ENCODE results near the gene RFX8.
"Not testable (repeated sequence)": the region's sequence is repeated elsewhere in the genome, so short reads cannot be mapped to it uniquely, and the experiment has no call there.

Gene RFX8

DNA sequence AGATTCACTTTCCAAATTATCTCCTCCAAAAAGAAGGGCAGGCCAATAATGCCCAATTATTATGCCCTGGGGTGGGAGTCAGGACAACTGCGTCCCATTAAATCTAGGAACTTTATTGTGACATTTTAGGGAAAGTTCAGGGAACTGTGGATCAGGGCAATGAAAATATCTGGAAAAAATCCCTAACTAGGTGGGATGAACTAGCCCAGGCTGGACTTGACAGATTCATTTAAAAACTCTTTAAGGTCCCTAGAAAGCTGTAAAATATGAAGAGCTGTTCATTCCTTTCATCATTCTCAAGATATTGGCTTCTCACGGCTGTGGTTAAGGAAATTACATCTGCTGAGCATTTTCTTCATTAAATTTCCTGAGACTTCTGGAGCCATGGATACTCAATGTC, 95.8 kb downstream of the RFX8 start:
- DNase-seq (ENCODE audit: low read depth in 2 of 2): no peak

DNA sequence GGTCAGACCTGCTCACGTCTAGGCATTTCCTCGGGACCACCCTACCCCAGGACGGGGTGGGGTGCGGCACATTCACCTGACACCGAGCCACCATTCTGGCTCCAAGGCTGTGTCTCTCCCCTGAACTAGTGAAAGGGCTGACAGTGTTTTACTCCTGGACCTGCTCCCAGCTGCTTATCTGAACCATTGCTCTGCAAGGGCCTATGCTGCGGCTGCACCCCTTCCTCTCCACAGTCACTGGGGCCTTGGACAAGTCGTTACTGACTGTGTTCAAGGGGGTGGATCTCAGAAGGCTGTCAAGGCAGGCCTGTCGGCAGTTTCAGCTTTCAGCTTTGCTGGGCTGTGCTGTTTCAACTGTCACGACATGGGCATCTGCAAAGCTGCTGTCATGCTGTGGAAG, 99.3 kb downstream of the RFX8 start:
- no peak for DNase-seq (ENCODE audit: low read depth in 2 of 2)

DNA sequence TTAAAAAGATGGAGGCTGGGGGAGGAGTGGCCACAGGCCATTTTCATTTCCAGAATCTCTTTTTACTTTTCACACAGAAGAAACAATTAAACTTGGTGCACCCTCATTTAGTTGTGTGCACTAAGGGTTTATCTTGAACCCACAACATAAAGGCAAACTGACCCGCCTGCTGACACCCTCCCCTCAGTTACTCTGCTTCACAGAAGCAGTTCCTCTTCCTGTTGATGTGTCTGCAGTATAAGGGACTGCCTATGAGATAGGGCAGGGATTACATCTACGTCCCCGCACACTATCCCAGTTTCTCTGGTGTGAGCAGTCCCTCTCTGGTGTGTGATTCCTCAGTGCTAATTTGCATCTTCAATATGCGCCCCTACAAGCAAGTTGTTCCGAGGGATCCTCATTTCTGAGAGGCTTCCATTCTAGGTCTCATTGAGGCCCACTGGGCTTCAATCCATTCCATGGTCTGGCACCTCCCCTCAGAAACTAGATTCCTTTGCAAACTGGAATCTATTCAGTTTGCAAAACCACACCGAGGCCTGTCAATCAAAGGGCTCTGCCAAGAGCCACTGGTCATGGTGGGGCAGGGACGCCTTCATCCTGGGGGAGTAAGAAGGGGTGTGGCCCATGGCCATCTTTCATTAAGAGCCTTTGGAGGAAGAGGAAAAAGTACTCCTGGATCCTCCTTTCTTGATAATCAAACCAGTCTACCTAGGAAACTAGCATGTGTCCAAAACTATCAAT, 99.9 kb downstream of the RFX8 start:
- DNase-seq (ENCODE audit: low read depth in 2 of 2): no peak

DNA sequence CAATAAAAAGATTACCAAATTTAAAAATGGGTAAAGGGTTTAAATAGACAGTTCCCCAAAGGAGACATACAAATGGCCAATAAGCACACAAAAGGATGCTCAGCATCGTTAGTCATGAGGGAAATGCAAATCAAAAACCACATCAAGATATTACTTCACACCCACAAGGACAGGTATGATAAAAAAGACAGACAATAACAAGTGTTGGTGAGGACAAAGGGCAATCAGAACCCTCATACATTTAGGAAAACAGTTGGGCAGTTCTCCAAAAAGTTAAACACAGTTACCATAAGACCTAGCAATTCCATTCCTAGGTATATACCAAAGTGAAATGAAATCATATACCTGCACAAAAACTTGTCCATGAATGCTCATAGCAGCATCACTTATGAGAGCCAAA, 102.1 kb downstream of the RFX8 start:
- no peak for DNase-seq (ENCODE audit: low read depth in 2 of 2)

DNA sequence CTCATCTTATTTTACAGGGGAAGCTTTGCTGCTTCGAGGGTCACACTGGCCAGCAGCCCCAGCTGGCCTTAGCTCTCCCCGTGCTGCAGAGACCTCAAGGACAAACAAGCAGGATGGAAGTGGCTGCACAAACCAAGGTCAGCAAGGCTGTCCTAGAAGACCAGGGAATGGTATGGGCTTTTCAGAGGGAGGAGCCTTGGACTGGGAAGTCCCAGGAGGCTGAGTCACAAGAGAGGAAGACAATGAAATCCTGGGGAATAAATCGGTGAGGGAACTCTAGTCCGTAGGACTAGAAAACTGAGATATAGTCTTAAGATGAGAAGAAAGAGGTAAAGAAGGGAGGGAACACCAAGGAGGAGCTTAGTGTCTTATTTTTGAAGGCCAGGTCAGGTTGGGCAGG, 103.3 kb downstream of the RFX8 start:
- DNase-seq (ENCODE audit: low read depth in 2 of 2): no peak

DNA sequence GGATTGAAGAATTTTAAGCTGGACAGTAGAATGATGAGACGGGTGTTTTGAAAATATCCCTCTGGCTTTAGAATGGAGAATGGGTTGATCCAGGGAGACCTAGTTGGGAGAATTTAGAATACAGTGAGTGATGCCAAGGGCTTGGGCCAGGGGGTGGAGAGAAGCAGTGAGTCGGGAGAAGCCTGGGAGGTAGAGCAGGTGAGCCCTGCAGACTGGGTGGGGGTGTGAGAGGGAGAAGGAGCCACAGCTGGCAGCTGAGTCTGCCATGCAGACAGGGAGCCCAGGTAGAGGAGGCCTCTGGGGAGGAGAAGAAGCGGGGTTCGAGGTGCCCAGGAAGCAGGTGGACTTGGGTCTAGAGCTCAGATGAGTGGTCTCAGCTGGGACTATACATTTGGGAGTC, 105.8 kb downstream of the RFX8 start:
- DNase-seq (ENCODE audit: low read depth in 2 of 2): no peak

DNA sequence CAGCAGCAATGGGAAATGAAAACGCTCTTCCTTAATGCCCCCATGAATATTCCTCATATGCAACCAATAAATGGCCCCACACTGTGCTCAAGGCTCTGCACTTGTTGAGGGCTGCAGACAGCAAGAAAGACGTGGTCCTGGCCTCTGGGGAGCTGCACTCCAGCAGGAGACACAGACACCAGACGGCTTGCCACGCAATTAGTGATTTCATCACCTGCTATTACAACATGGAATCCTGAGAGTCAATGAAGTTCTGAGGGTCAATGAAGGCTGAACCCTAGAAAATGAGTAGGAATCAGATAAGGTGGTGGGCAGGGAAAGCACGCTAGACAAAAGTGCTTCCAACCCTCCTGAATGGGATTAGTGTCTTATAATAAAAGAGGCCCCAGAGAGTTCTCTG, 106.5 kb downstream of the RFX8 start:
- no peak for DNase-seq (ENCODE audit: low read depth in 2 of 2)

DNA sequence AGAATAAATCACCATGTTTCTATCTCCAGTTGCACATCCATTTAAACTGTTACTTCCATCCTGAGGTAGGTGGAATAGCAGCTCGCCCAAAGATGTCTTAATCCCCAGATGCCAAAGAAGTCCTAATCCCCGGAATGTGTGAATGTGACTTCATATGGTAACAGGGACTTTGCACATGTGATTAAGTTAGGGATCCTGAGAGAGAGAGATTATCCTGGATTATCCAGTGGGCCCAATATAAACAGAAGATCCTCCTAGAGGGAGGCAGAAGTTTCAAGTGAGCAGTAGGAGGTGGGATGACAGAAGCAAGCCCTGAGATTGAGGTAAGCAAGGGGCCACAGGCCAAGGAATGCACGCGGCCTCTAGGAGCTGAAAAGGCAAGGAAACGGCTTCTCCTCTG, 107.4 kb downstream of the RFX8 start:
- no peak for DNase-seq (ENCODE audit: low read depth in 2 of 2)

DNA sequence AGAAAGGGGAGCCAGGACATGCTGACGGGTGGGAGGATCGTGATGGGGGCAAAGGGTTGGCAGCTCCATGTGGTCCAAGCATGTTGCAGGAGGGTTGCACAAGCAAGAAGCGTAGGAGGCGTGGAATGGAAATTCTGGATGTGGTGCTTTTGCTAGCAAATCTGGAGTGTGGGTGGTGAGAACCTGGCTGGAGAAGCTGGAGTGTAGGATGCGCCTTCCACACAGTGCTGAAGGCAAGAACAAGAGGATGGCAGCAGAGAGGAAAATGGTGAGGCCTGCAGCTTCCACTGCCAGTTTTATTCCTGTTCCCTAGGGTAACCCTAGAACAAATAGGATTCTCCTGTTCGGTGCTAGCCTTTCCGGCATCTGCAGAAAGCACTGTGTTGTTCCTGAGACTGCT, 110.0 kb downstream of the RFX8 start:
- DNase-seq (ENCODE audit: low read depth in 2 of 2): no peak

DNA sequence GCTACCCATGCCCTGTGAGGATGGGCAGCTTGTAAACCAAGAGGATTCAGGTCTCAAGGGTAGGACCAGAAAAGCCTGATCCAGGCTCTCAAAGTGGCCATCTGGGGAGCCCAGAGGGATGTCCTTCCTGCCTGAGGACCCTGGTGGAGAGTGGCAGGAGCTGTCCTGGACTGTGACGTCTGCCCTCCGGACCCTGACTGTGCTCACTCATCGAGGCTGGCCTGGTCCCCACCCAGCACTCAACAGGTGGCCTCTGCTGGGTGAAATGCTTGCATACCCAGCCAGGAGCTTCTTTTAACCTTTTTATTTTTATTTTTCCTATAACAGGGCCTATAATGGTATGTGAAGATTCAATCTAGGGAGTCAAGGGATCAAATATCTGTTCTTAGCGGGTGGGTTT, 112.1 kb downstream of the RFX8 start:
- no peak for DNase-seq (ENCODE audit: low read depth in 2 of 2)

DNA sequence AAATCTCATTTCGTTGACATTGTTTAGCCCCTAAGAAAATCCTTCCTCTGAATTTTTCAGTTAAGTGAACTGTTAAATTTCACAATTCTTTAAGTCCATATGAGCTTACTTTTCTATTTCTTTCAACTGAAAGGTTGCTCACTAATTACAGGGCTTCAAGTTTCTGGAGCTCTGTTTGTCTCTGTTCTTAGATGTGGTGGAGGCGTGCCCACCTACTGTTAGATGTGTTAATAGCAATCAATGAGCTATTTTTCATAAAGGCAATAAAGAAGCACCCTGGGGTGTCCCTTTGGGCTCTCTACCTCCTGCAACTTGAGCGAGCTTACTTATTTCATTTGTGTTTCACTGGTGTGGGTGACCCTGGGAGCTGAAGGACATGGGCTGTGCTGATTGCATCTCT, 112.6 kb downstream of the RFX8 start:
- no peak for DNase-seq (ENCODE audit: low read depth in 2 of 2)

DNA sequence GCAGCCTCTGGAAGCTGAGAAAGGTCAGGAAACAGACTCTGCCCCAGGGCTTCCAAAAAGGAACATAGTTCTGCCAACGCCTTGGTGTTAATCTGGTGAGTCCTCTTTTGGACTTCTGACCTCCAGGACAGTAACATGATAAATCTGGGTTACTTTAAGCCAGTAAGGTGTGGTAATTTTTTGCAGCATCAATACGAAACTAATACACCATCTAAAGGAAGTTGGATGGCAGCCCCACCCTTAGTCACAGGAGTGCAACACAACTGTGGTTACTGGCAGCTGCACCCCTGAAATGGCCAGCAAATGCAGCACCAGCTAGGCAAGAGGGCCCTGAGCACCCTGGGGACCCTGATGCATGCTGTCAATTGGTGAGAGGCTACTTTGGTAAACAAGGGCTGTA, 113.4 kb downstream of the RFX8 start:
- DNase-seq (ENCODE audit: low read depth in 2 of 2): no peak

DNA sequence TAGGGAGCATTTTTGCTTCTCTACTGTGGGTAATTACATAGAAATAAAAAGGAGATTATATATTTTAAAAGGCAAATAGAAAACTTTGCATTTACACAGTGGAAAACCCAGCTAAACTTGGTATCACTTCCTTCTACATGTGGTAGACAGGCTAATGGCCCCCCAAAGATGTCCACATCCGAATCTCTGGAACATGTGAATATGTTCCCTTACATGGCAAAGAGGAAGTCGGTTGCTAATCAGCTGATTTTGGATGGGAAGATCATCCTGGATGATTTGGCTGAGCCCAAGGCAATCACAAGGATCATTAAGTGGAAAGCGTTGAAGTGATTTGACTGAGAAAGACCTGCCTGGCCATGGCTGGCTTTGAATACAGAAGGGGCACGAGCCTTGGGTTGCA, 113.8 kb downstream of the RFX8 start:
- no peak for DNase-seq (ENCODE audit: low read depth in 2 of 2)

DNA sequence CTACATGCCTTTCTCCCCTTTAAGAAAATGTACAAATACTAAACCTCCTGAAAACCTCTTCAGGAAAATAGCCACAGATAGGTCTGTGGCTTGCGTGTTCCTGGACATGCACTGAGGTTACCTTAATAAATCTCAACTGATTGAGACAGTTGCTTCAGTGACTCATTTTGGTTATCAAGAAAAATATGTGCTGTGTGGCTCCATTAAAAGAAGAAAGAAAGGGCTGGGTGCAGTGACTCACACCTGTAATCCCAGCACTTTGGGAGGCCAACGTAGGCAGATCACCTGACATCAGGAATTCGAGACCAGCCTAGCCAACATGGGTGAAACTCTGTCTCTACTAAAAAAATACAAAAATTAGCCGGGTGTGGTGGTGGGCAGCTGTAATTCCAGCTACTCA, 114.7 kb downstream of the RFX8 start:
- DNase-seq (ENCODE audit: low read depth in 2 of 2): no peak

DNA sequence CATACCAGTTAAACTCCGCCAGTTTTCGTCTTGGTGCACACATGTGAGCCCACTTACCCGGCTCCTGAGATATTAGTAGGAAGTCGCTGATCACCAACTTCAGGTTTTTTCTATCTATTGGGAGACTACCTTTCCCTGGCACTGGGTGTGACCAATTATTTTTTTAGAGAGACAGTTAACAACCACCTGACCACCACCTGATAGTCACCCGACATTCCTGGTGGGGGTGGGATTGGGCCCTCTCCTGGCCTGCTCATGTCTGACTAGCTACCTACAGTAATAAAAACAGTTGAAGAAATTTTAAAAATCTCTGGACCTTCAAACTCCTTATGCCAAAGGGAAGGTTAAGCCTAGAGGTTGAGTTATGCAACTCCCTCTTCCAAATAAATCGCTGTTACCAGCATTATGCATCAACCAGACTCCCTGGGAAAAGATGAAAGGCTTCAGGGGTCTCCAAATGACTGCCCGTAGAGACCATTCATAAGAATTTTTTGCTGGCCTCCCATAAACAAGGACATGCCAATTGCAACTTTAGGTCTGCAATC, 115.4 kb downstream of the RFX8 start:
- DNase-seq (ENCODE audit: low read depth in 2 of 2): no peak

DNA sequence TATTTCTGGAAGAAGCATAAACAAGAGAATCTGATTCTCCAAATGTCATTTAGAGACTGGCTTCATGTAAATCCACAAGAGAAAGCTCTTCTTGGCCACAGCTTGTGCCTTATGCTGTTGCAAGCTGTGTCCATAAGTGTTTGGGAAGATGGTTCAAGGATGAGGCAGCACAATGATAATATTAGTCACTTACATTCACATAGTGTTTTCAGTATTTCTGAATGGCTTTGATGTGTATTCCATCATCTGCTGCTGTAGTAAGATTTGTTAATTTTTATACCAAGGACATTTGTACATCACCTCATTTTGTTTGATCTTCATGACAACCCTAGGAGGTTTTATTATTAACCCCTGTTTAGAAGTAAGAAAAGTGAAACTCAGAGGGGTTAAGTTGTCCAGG, 117.5 kb downstream of the RFX8 start:
- DNase-seq (ENCODE audit: low read depth in 2 of 2): no peak

DNA sequence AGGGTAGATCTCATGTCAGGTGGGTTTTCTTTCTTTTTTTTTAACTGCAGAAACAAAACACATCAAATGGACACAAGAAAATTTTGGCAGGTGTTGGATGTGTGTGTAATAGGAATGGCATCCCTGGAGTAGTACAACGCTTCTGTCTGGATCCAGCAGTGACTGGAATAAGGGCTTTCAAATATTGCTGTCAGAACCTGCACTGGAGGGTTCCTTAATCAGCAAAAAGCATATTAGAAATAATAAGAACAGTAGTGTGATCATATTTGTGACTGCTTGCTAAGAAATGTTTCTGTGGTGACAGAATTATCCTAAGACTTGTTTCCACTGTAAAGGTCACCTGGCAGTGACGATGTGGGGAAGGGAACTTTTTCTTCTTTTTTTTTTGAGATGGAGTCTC, 118.4 kb downstream of the RFX8 start:
- DNase-seq (ENCODE audit: low read depth in 2 of 2): no peak

DNA sequence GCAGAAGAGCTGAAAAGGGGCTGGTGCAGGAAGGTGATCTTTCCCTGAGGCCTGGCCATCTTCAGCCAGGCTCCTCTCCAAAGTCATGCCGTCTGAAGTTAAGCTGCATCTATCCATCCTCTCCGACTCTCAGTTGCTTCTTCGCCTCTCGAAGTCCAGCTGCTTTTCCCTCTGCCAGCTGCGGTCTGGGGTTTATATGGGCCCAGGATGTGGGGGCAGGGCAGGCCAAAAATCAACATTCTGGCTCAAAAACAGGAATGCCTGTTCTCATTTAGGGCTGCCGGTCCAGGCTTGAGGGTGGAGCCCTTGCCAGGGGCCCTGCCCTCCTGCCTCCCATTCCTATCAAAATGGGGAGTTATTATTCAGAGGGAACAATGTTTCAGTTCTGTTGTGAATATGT, 118.9 kb downstream of the RFX8 start:
- DNase-seq (ENCODE audit: low read depth in 2 of 2): no peak

DNA sequence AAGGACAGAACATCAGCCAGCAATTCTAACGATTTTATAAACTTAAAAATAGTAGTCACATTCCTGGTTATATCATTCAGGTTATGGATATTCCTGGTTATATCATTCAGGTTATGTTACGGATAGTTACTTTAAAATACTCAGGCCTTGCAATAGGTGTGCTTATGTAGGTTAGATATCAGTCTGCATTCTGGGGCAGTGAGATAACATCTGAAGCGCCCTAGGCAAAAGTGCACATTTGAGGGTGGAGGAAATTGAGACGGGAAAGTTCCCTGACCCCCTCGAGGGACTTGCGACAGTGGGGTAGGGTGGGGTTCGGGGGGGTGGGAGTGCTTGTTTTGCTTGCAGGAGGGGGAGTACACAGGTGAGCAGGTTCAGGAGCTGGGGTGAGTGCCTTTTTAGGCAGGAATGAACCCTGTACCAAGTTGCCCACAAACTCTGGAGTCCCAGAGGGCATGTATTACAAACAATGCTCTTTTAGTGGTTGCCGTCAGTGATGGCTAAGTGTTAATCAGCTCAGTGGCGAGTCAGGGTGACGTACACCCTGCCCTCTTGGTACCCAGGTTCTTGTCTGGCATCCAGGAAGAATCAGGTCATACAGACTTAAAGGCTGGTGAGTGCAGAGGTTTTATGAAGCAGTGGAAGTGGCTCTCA, 119.4 kb downstream of the RFX8 start:
- DNase-seq (ENCODE audit: low read depth in 2 of 2): no peak

DNA sequence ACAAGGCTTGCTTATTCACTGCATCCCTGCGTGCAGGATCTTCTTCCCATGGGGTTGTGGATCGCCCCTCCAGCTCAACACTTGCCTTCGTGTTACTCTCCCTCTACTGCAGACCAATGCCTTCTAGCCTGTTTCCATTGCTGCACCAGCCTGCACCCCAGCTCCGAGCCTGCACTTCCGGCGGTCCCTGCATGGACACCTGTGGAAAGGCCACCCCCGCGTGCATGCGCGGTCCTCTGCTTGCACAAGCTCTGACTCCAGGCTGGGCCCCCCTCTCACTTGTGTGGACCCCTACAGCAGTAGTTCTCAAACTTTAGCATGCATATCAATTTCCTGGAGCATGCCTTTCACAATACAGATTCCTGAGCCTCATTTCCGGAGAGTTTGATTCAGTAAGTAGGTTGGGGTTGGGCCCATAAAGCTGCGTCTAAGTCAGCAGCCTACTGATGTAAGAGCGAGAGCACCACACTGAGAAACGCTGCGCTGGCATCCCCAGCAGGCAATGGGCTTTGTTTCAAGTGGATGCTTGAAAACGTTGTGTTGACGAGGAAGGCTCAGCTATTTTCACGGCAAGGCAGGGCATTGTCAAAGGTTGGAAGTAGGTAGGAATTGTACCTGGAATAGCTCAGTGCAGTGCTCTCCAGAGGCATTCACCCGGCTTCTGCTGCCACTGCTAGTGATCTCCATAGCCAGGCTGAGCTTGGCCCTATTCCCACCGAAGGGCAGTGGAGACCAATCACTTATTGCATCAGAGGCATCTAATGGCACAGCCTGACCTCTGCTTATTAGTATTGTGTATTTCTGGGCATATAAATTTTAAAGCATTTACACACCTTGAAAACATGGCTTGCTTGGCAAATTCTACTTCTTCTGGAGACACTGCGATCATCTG, 120.2 kb downstream of the RFX8 start:
- DNase-seq (ENCODE audit: low read depth in 2 of 2): no peak

DNA sequence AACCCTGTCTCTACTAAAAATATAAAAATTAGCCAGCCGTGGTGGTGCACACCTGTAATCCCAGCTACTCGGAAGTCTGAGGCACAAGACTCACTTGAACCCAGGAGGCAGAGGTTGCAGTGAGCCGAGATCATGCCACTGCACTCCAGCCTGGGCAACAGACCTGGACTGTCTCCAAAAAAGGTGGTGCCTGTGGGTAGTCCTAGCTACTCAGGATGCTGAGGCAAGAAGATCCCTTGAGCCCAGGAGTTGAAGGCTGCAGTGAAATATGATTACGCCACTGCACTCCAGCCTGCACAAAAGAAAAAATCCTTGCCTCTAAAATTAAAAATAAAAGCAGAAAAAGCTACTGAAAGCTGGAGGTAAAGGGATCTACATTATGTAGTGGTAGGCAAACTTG, 122.3 kb downstream of the RFX8 start:
- not testable (repeated sequence) for DNase-seq (ENCODE audit: low read depth in 2 of 2)

DNA sequence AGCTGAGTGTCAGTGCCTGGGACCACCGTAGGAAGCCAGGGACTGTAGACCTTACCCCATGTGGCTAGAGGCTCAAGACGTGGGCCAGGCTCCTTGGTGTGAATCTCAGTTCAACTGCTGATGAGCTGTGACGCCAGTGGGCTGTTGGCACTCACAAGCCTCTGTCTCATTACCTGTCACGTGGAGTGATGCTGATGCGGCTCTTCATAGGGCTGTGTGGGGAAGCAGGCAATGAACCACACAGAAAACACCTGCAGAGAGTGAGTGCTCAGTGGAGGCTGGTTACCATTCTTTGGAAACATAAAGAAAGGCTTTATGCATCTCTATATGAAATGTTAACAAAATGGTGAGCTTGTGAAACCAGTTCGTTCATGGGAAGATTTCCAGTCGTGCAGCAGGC, 123.7 kb downstream of the RFX8 start:
- no peak for DNase-seq (ENCODE audit: low read depth in 2 of 2)
